Measurements from ENCODE around the gene DENND2A.

The DENND2A gene

DNA sequence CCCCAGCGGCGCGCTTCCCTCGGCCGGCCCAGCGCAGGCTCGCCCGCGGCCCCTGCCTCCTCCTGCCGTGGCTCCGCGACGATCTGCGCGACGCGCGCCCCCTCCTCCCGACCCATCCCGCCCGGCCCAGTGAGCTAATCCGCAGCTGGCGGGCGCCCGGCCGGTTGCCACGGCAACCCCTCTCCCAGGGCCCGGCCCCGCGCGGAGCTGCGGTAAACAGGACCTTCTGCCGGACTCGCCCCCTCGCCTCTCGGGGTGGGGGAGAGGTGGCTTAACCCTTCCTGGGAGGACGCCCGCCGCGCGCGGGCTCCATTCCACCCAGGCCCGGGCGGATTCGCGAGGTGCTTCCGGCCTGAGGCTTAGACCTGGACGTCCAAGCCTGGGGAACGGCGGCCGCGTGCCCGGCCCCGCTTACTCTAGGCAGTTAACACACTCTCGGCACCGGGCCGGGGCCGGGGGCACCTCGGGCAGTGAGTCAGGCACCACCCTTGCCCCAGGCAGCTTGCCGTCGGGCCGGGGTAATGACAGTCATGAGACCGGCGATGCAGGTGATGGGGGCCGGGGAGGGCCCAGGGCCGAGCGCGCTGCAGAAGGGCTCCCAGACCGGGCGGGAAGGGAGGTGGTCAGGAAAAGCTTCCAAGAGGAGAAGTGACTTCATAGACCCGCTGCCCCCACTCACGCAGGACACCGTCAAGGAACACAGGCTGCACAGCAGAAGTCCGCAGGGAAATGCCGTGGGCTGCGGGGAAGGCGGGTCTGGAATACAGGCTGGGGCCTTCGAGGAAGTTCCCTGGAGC is at the start of gene DENND2A:
DENND2A (minus strand) TSS at position 87 of the 797 bp plus-strand sequence. CDS start 38,416 bp downstream, outside the sequence.
- peak; percentile 58 to 97 (median 80) for DNase-seq
- intact Hi-C loops (cut with DNase I) = no loop called here

GRCh38 chr7:140689199-140690152 is 48.9 kb upstream of the DENND2A start:
- intact Hi-C loops (cut with DNase I) = no loop called here
- peak in 1 of 10 donors; percentile 74 for DNase-seq

DNA sequence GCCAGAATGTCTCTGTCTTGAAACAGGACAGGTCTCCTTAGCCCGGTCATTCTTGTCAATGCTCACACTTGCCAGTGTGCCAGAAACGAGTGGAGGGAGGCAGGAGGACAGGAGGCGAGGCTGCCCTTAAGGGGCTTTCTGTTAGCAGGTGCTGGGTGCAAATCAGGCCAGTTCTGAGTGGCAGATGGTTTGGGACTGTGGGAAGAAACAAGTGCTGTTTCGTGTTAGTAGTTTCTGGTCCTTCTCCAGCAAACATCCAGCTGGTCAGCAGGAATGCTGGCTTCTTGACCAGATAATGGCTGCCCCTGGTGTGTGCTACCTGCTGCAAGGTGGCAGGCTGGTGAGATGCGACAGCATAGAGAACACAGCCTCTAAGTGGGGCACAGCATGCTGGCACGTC is 47.7 kb upstream of the DENND2A start:
- intact Hi-C loops (cut with DNase I) = no loop called here
- DNase-seq = peak in 1 of 10 donors; percentile 33

DNA sequence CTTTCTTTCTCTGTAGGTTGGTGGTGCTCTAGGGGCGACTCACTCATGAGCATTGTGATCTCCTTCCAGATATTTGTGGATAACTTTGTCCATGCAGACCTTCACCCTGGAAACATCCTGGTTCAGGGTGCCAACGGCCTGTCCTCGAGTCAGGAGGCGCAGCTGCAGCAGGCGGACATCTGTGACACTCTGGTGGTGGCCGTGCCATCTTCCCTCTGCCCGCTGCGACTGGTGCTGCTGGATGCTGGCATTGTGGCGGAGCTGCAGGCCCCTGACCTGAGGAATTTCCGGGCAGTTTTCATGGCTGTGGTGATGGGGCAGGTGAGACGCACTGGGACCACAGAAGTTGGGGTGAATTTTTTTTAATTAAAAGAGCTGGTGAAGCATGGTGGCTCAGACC is 46.3 kb upstream of the DENND2A start:
- DNase-seq = peak in 1 of 10 donors; percentile 71
- intact Hi-C loops (cut with DNase I) = no loop called here

DNA sequence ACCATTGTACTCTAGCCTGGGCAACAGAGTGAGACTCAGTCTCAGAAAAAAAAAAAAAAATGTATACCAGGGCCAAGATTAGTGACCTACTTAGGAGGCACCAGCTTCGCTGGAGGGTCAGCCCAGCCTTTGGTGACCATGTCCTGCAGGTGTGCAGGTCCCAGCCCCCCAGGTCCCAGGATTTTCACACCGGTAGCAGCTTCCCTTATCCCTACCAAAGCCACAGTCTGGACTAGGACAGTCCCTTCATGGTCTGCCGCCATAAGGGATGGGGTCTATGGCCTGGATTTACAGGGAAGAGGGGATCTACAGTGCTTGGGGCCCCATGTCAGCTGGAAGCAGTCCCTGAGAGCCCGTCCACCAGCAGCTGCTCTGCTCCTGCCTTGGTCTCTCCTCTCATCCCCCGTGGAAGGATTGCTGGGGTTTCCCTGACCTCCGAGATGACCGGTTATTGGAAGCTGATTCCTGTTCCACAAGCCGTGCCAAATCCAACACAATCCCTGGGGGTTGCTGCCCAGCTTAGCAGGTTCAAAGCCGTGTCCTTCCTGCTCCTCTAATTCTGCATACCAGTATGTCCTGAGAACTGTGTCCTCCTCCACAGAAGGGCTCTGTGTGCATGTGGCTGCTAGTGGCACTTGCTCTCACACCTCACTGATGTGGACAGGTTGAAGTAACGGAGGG is 44.9 kb upstream of the DENND2A start:
- intact Hi-C loops (cut with DNase I) = no loop called here
- DNase-seq = peak in 1 of 10 donors; percentile 33

DNA sequence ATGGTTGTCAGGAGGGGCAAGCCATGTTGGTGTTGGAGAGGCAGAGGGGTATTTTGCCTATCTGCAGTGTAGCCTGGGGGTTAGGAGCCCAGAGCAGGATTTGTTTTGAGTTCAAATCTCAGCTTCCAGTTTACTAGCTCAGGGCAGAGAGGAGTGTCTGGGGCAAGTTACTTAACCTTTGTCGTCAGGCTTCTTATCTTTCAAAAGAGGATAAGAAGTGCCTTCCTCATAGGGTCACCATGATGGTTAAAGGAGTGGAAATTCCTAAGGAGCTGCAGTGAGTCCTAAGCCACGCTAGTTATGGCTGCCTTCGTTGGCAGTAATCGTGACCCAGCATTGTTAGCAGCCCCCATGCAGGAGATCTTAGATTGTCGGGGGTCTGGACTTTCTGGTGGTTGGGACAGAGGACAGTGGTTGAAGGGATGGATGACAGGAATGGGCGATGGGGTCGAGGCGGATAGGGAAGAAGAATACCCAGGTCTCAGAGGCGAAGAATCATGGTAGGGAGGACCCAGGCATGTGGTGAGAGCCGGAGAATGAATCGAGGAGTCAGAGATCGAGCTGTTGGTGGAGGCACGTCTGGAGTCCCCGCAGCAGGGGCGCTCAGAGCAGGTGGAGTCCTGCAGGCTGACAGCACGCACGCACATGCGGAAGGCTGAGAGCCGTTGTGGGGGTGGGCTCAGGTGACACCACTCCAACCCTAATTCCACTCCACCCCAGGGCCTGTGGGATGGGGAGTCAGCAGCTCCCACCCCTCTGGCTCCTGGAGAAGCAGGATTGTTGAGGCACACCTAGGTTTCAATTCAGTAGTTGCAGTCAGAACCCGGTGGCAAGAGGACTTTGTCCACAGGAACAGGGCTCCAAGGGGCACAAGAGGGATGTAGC is 43.7 kb upstream of the DENND2A start:
- peak in 1 of 10 donors; percentile 54 for DNase-seq
- intact Hi-C loops (cut with DNase I) = no loop called here

GRCh38 chr7:140683657-140684056 is 43.0 kb upstream of the DENND2A start:
- intact Hi-C loops (cut with DNase I) = no loop called here
- peak in 1 of 10 donors; percentile 82 for DNase-seq

- intact Hi-C loops (cut with DNase I) = no loop called here
- peak in 1 of 10 donors; percentile 8 for DNase-seq
These were observed 41.2 kb upstream of the DENND2A start for GRCh38 chr7:140681766-140682165.

- DNase-seq = peak in 1 of 10 donors; percentile 52
- intact Hi-C loops (cut with DNase I) = no loop called here
These were observed 40.3 kb upstream of the DENND2A start for GRCh38 chr7:140680886-140681285.

DNA sequence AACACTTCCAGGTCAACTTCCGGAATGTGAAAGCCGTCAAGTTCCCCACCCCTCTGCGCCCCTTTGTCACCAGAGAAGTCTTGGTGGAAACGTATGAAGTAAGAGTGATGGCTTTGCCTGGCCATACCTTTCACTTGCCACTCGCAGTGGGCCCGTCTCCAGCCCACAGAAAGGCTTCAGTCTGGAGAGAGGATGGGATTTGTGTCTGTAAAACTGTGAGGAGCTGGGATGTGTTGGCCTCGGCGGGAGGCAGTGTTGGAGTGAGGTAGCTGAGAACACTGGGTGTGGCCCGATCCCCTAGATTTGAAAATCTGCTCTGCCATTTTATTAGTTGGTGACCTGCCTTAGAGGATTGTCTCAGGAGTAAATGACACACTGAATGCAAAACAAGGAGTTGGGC is 38.6 kb upstream of the DENND2A start:
- DNase-seq = peak in 1 of 10 donors; percentile 34
- intact Hi-C loops (cut with DNase I) = loop anchor here (5.0 to 10.0 kb wide), 3 partner anchors 136 to 333 kb away; partner anchors contain the start of genes BRAF and MRPS33

GRCh38 chr7:140678816-140679130 is 38.2 kb upstream of the DENND2A start:
- DNase-seq = peak in 1 of 10 donors; percentile 58
- intact Hi-C loops (cut with DNase I) = loop anchor here (5.0 to 10.0 kb wide), 3 partner anchors 136 to 334 kb away; partner anchors contain the start of genes BRAF and MRPS33

DNA sequence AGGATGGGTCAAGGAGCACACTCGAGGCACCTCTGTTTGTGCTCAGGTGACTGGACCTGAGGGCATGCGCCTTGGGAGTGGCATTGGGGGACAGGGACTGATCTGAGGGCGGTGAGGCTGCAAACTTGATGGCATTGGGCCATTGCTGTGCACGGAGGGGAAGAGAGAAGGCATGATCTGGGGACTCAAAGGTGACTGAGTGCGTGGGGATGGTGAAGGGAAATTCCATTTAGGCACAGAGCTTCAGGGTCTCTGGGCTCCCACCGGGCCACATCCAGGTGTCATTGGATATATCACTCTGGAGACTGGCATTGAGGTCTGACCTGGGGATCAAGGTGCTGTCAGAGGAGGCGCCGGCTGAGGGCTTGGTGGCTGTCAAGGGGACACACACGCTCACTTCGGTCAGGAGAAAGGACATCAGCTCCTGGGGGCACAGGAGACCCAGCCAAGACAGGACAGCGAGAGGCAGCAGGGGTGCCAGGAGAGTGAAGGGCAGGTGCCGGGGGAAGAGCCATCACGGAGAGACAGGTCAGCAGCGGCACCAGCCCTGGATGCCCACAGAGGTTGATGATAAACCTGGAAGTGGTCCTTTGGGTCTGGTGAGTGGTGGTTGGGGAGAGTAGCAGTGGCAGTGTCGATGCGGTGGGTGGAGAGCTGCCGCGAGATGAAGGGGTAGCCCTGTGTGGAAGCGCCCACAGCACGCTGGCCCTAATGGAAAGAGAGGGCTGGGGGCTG is 37.6 kb upstream of the DENND2A start:
- intact Hi-C loops (cut with DNase I) = loop anchor here (5.0 to 10.0 kb wide), 3 partner anchors 137 to 334 kb away; partner anchors contain the start of genes BRAF and MRPS33
- peak in 1 of 10 donors; percentile 69 for DNase-seq

- DNase-seq = peak in 1 of 10 donors; percentile 35
- intact Hi-C loops (cut with DNase I) = loop anchor here (5.0 to 10.0 kb wide), 3 partner anchors 137 to 335 kb away; partner anchors contain the start of genes BRAF and MRPS33
These were observed 36.9 kb upstream of the DENND2A start for GRCh38 chr7:140677496-140677895.

DNA sequence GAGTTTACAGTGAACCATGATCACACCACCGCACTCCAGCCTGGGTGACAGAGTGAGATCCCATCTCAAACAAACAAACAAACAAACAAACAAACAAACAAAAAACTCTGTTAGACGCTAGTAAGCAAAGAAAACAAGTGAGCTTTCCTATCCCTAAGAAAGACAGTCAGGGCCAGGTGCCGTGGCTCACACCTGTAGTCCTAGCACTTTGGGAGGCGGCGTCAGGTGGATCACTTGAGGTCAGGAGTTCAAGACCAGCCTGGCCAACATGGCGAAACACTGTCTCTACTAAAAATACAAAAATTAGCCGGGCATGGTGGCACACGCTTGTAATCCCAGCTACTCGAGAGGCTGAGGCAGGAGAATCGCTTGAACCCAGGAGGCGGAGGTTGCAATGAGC is 36.3 kb upstream of the DENND2A start:
- DNase-seq = peak in 1 of 10 donors; percentile 51
- intact Hi-C loops (cut with DNase I) = loop anchor here (5.0 to 10.0 kb wide), 3 partner anchors 138 to 335 kb away; partner anchors contain the start of genes BRAF and MRPS33

DNA sequence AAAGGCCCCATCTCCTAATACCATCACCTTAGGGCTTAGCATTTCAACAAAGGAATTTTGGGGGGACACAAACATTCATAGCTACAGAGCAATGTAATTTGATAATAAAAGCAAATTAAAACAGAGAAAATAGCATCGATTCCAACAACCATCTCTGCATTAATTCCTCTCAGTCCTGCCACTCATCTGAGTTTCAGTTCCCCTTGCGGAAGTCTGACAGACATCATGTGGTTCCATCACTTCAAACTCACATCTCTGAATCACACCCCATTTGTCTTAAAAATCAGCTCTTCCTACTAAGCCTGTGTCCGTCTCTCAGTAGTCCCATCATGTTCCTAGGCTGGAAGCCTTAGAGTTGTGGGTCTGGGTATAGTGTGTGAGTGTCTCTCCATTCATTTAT is 35.7 kb upstream of the DENND2A start:
- DNase-seq = no peak
- intact Hi-C loops (cut with DNase I) = loop anchor here (5.0 to 10.0 kb wide), 3 partner anchors 138 to 336 kb away; partner anchors contain the start of genes BRAF and MRPS33

GRCh38 chr7:140675726-140676125 is 35.1 kb upstream of the DENND2A start:
- intact Hi-C loops (cut with DNase I) = loop anchor here (5.0 to 10.0 kb wide), 3 partner anchors 139 to 337 kb away; partner anchors contain the start of genes BRAF and MRPS33
- peak in 1 of 10 donors; percentile 33 for DNase-seq

GRCh38 chr7:140674899-140675701 is 34.5 kb upstream of the DENND2A start:
- intact Hi-C loops (cut with DNase I) = loop anchor here (5.0 to 10.0 kb wide), 3 partner anchors 140 to 337 kb away; partner anchors contain the start of genes BRAF and MRPS33
- peak in 4 of 10 donors; percentile 25 to 87 (median 46) for DNase-seq
